Uterus (tissue), 4 donors: Measurements from ENCODE around the gene PTPRR. TPM values are rescaled to one million over a fixed set of nuclear protein-coding genes. Genes with fewer than 3 reads are reported as not detected.

Experiments used
- DNase-seq, 2 donors: peaks; one replicate each; pipeline ENCODE4 v3.0.0-alpha.2; 2019 to 2020
- H3K27ac ChIP-seq, 2 donors: fragments of 200-600 bp; sonication (generic); 1 replicate in 1 of 2; 2 replicates in 1 of 2; pipeline ENCODE4 v1.5.1; 2016 to 2018
- H3K27me3 ChIP-seq, 2 donors: fragments of 200-600 bp; sonication (generic); one replicate each; pipeline ENCODE4 v1.5.1; 2018 to 2019; ENCODE audit warnings: control low read depth in 1 of 2
- H3K36me3 ChIP-seq, 2 donors: fragments of 200-600 bp; sonication (generic); one replicate each; pipeline ENCODE4 v1.5.1; 2019; ENCODE audit warnings: control low read depth in 1 of 2
- H3K4me1 ChIP-seq, 2 donors: fragments of 200-600 bp; sonication (generic); one replicate each; pipeline ENCODE4 v1.5.1; 2018 to 2019; ENCODE audit warnings: control low read depth in 1 of 2
- H3K4me3 ChIP-seq, 2 donors: fragments of 200-600 bp; sonication (generic); 1 replicate in 1 of 2; 2 replicates in 1 of 2; pipeline ENCODE4 v1.5.1; 2018 to 2019; ENCODE audit warnings: mild to moderate bottlenecking in 1 of 2
- H3K9me3 ChIP-seq, 2 donors: fragments of 200-600 bp; sonication (generic); one replicate each; pipeline ENCODE4 v1.5.1; 2019; ENCODE audit warnings: control low read depth in 1 of 2
- POLR2A ChIP-seq, 2 donors: fragments of 450-650 bp; IDR thresholded peaks; one replicate each; pipeline ENCODE4 v1.6.1; 2016; ENCODE audit warnings: antibody characterized with exemption in 2 of 2, mild to moderate bottlenecking in 1 of 2, moderate library complexity in 1 of 2
- intact Hi-C: fragments of 100-400 bp; cut with DNase I; formaldehyde crosslinking; loops from one replicate; pipeline ENCODE4 v1.15.1; 2023; ENCODE audit warnings: low total_unique reads
- total RNA-seq, 4 donors: library from RNA; depleted of rRNA in 3 of 4; stranded (reverse); fragments of >200 nt in 3 of 4; gene quantifications; one replicate each; pipeline versions ENCODE4 v1.1.0 to v1.2.4, GENCODE V29; 2014 to 2023
- TF ChIP-seq, protein P1 (sequence below), 4 experiments: fragments of 200-600 bp in 2 of 4; fragments of 450-650 bp in 2 of 4; sonication (generic) in 2 of 4; IDR thresholded peaks; one replicate each; pipeline ENCODE4 v1.5.1; 2016 to 2019; ENCODE audit warnings: antibody characterized with exemption in 4 of 4, mild to moderate bottlenecking in 2 of 4, moderate library complexity in 1 of 4
- donor health status: DM: yes; HTN: yes; CAD: no.

PTPRR gene
- total RNA-seq, 4 donors from 2014 or later = 0.62 to 43.3 (median 7.6) TPM

DNA sequence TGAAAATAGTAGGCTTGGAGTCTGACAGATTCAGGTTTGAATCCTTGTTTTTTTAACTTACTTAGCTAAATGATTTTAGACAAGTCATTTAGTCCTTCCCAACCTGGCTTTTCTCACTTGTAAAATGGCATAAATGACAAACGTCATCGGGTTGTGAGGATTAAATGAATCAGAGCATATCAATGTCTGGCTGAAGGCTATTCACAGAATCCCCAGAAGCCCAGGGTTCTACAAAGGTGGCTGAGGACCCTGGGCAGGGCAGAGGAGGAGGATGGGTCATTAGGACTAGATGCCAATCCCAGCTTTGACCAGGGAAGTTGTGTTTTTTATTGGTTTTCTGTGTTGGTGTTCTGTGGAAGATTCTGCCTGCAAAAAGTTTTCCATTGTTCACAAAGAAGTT lies 275.7 kb downstream of the PTPRR start:
- no peak overlapping the region for H3K27ac ChIP-seq
- H3K36me3 ChIP-seq = no peaks in the 10 kb centered on the region
- no peak for DNase-seq
- H3K9me3 ChIP-seq = no peaks in the 10 kb centered on the region
- intact Hi-C loops = no loop called here
- H3K27me3 ChIP-seq = no peaks in the 10 kb centered on the region
- no peaks in the 10 kb centered on the region for H3K4me1 ChIP-seq
- TF ChIP-seq POLR2A (IDR thresholded peaks at IDR 0.05) = no peak
- TF ChIP-seq, protein P1, sequence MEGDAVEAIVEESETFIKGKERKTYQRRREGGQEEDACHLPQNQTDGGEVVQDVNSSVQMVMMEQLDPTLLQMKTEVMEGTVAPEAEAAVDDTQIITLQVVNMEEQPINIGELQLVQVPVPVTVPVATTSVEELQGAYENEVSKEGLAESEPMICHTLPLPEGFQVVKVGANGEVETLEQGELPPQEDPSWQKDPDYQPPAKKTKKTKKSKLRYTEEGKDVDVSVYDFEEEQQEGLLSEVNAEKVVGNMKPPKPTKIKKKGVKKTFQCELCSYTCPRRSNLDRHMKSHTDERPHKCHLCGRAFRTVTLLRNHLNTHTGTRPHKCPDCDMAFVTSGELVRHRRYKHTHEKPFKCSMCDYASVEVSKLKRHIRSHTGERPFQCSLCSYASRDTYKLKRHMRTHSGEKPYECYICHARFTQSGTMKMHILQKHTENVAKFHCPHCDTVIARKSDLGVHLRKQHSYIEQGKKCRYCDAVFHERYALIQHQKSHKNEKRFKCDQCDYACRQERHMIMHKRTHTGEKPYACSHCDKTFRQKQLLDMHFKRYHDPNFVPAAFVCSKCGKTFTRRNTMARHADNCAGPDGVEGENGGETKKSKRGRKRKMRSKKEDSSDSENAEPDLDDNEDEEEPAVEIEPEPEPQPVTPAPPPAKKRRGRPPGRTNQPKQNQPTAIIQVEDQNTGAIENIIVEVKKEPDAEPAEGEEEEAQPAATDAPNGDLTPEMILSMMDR (IDR thresholded peaks at IDR 0.05) = no peak
- no peak overlapping the region for H3K4me3 ChIP-seq

DNA sequence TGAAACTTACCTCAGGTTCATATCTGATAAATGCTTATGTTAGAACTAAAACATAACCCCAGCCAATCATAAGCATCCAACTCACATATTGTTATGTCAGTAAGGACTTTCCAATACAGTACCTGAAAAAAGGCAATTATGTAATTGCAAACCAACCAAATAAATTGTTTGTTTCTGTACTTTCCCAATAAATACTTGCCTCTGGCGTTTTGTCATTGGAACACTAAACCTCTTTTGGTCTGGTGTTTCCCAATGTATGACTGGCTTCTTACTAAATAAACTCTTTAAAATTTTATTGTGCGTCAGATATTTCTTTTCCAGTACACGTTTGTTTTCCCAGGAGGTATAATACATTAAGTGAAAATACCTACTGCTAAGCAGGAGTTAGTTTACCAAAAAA lies 276.6 kb downstream of the PTPRR start:
- TF ChIP-seq POLR2A (IDR thresholded peaks at IDR 0.05) = no peak
- TF ChIP-seq, protein P1 (IDR thresholded peaks at IDR 0.05) = no peak
- intact Hi-C loops = no loop called here
- Histone ChIP-seq H3K4me3 (no peak overlapping the region), H3K36me3 (no peaks in the 10 kb centered on the region), H3K9me3 (no peaks in the 10 kb centered on the region), H3K27me3 (no peaks in the 10 kb centered on the region), H3K27ac (no peak overlapping the region), H3K4me1 (no peaks in the 10 kb centered on the region)
- no peak for DNase-seq

DNA sequence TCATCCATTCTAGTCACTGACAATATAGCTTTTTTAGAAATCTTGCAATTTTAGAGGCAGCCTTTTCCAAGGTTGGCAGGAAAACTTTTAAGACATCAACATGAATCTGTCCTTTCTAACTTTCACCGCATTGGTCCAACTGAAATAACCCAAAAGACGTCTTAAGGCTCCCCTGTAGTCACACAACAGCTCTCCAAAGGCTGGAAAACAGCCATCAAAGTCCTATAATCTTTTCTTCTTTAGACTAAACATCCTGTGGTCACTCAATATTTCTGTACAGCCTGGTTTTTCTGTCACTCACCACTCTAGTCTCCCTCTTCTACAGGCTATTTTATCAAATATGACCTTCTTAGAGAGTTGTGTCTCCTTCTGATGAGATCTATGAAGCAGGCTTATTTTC lies 278.8 kb downstream of the PTPRR start:
- intact Hi-C loops = no loop called here
- TF ChIP-seq, protein P1 (IDR thresholded peaks at IDR 0.05) = no peak
- no peak for TF ChIP-seq POLR2A (IDR thresholded peaks at IDR 0.05)
- no peaks in the 10 kb centered on the region for H3K4me1 ChIP-seq
- H3K4me3 ChIP-seq = no peak overlapping the region
- no peak for DNase-seq
- no peaks in the 10 kb centered on the region for H3K27me3 ChIP-seq
- H3K36me3 ChIP-seq = no peaks in the 10 kb centered on the region
- H3K27ac ChIP-seq = no peak overlapping the region
- no peaks in the 10 kb centered on the region for H3K9me3 ChIP-seq

DNA sequence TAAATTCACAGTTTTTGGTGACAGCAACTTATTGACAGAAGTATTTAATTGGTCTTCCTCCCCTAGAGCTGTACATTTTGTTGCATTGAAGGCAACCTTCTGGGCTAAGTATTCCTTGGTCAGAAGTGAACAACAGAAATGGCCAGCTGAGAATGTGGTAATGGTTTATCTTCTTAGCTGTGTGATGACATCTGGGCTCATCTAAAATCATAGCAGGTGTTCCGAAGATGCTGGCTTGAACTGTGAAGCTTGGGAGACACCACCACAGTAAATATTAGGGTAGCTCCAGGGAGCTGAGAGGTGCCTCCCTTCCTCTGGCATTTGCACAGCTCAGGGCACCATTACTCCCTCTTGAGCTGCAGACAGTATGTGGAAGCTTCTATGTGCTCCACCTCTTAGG lies 279.6 kb downstream of the PTPRR start:
- no peak for DNase-seq
- TF ChIP-seq POLR2A (IDR thresholded peaks at IDR 0.05) = no peak
- TF ChIP-seq, protein P1 (IDR thresholded peaks at IDR 0.05) = no peak
- Histone ChIP-seq H3K27ac (no peak overlapping the region), H3K4me3 (no peak overlapping the region), H3K36me3 (no peaks in the 10 kb centered on the region), H3K4me1 (no peaks in the 10 kb centered on the region), H3K27me3 (no peaks in the 10 kb centered on the region), H3K9me3 (no peaks in the 10 kb centered on the region)
- intact Hi-C loops = no loop called here

DNA sequence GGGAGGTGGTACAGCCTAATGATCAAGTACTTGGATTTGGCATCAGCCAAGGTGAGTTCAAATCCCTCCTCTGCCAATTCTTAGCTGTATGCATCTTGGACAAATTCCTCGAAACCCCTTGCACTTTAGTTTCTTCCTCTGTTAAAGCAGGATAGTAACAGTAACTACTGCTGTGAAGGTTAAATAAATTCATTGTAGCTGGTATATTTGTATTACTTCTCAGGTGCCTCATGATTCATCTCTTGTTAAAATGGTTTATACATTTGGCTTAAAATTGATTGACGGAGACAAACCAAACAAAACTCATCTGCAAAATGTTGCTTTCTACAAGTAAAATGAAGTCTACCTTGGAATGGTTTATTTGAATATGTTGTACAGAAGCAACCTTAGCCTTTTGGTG lies 281.0 kb downstream of the PTPRR start:
- no peak overlapping the region for H3K4me3 ChIP-seq
- no peaks in the 10 kb centered on the region for H3K9me3 ChIP-seq
- intact Hi-C loops = no loop called here
- no peaks in the 10 kb centered on the region for H3K4me1 ChIP-seq
- no peaks in the 10 kb centered on the region for H3K36me3 ChIP-seq
- H3K27me3 ChIP-seq = no peaks in the 10 kb centered on the region
- no peak overlapping the region for H3K27ac ChIP-seq
- no peak for DNase-seq
- TF ChIP-seq POLR2A (IDR thresholded peaks at IDR 0.05) = no peak
- TF ChIP-seq, protein P1 (IDR thresholded peaks at IDR 0.05) = no peak
